HK-2 (cell line): ENCODE data around the gene TMEM18.
A peak's percentile ranks its signal among the peaks of the same experiment; 100 is the strongest.
"Not testable (repeated sequence)": the region's sequence is repeated elsewhere in the genome, so short reads cannot be mapped to it uniquely, and the experiment has no call there.

Experiments
- DNase-seq: peaks from one replicate; pipeline ENCODE4 v3.0.0-alpha.2; 2018; ENCODE audit not compliant: unreplicated experiment

The TMEM18 gene

DNA sequence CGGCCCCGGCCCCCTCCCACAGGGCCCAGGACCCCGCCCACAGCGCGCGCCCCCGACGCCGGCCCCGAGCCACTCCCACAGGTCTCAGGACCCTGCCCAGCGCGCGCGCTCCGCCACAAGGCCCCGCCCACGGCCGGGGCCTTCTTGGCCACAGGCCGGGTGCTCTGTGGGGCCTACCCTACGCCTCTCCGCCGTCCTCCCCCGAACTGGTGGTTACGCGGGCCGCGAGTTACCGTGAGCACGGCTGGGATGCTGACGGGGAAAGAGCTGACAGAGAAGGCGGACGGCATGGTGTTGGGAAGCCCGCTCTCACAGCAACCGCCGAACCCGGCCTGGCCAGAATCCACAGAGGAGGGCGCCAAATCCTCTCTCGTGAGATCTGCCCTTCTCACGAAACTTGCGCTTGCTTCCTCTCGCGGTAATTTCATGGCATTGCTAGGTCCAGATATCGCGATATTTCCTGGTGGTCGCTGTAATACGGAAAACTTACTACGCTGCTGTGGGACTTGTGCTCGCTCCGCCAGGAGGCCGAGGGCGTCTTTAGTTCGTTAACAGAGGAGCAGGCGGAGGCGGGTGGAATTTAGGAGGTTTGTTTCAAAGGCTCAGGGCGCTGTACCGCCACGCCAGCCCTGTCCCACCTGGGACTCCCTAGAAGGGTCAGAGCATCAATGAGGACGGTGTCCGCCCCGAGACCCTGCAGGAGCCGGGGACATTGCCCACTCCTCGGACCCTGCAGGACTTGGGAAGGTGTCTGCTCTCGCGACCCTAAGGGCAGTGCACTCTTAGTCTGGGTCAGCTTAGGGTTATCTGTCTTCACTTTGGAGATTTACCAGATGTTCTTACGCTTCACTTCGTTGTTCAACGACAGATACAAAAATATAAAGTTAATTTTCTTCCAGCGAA is at the start of gene TMEM18:
TMEM18 (minus strand) TSS at position 351 of the 903 bp plus-strand sequence; CDS start at position 290, 61 bp downstream.
- DNase-seq, result peak; percentile 93

GRCh38 chr2:726169-726568 is 49.0 kb upstream of the TMEM18 start:
- no peak for DNase-seq

- no peak for DNase-seq
Observed at GRCh38 chr2:725468-725867, 48.3 kb upstream of the TMEM18 start.

DNA sequence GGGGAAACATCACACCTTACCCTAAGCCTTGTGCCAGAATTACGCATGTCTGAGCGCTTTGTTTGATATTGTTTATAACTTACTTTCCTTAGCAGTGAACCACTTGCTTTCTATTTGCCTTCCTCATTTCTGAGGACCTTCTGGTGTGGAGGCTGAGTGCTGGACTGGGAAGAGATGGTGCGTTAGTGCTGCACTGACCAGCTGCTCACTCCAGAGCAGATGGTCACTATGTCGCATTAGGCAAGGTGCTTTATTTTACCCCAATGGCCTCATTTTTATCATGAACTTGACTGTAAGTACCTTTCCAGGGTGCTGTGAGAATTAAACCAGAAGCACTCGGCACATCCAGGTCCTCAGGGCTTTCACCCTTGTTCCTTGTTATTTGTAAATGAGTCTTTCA is 46.6 kb upstream of the TMEM18 start:
- DNase-seq, result no peak

- no peak for DNase-seq
Observed at GRCh38 chr2:720842-721241, 43.6 kb upstream of the TMEM18 start.

- no peak for DNase-seq
Observed at GRCh38 chr2:719734-720133, 42.5 kb upstream of the TMEM18 start.

GRCh38 chr2:719191-719590 is 42.0 kb upstream of the TMEM18 start:
- DNase-seq, result no peak

- no peak for DNase-seq
Observed at GRCh38 chr2:717661-718060, 40.5 kb upstream of the TMEM18 start.

DNA sequence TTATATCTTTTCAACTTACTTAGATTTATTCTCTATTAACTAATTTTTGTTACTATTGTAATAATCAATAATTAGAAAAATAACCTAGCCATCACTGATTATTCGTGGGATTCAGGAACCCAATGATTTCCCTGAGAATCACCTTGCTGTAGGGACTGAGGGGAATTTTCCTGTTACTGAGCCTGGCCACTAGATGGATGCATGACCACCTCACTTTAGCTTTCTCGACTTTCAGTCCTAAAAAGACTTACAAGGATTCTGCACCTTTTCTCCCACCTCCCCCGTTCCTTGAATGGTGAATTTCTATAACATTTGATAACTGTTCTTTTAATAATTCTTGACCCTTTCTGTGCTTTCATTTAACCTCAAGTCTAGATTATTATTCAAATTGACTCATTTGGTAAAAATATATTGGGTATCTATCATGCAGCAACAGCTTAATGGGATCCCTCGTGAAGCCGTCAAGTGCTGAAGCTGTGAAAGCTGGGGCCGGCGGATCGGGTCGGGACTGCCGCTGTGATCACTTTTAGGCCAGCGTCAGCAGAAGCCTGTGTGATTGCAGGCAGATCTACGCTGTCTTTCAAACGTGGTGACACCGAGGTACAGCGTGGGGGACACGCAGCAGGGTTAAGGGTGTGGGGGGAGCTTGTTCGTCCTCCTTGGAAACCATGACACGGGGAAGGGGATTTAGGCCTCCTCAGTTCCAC is 38.8 kb upstream of the TMEM18 start:
- no peak for DNase-seq

DNA sequence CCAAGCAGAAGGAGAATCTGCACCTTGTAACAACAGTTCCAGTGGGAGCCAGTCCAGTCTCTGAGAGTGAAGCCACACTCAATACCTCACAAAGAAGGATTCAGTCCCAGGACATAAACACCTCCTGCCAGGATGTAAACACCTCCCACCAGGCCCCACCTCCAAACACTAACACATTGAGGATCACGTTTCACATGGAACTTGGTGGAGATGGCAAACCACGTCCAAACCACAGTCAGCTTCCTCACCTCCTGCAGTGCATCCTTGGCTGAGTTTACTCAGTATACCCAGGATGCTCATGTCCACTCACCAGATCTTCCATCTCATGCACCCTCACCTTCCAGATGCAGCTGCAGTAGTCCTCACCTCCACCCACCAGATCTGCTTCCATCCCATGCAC is 37.8 kb upstream of the TMEM18 start:
- no peak for DNase-seq

- peak; percentile 57 for DNase-seq
Observed at GRCh38 chr2:714005-714741, 37.0 kb upstream of the TMEM18 start.

DNA sequence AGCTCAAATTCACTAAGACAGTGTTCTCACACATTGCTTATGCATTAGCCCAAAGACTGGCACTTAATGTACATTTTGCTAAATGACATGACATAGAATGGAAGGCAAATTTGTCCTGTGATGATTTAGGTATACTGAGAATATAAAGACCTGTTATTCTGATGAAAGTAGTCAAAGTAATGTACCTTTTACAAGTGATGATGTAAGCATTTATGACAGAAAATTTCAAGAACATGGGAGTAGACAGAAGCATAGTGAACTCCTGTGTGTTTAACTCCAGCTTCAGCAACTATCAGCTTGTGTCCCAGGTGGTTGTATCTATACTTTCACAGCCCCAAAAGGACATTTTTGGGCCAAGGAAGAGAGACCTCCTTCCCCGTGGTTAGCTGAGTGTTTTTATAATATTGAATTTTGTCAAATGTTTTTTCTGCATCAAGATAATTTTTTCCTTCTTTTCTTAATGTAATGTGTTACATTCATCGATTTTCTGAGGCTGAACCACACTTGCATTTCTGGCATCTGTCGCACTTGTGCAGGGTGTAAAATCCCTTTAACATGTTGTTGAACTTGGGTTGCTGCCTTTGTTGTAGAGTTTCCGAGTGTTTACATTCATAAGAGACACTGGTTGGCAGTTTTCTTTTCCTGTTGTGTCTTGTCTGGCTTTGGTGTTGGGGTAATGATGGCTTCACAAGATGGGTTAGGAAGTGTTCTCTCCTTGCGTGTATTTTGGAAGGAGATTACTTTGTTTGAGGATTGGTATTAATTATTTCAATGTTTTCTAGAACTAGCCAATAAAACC is 33.9 kb upstream of the TMEM18 start:
- no peak for DNase-seq

GRCh38 chr2:709138-709765 is 32.0 kb upstream of the TMEM18 start:
- DNase-seq, result no peak

DNA sequence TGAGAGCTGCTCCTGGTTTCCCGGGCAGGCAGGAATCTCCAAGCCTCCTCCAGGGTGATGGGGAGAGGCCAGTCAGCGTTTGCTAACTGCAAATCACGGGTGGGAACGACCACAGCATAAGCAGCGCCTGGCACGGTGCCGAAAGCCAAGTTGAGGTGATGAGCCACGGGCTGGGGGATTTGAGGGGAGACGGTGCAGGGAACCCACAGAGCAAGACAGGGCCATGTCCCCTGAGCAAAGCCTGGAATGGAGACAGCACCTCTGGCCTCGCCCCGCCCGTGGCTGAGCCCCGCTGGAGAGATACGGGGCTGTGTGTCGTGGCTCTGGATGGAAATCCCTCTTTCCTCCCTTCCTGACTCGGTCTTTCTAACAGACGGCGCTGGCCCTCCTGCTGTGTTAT is 31.5 kb upstream of the TMEM18 start:
- DNase-seq, result no peak

DNA sequence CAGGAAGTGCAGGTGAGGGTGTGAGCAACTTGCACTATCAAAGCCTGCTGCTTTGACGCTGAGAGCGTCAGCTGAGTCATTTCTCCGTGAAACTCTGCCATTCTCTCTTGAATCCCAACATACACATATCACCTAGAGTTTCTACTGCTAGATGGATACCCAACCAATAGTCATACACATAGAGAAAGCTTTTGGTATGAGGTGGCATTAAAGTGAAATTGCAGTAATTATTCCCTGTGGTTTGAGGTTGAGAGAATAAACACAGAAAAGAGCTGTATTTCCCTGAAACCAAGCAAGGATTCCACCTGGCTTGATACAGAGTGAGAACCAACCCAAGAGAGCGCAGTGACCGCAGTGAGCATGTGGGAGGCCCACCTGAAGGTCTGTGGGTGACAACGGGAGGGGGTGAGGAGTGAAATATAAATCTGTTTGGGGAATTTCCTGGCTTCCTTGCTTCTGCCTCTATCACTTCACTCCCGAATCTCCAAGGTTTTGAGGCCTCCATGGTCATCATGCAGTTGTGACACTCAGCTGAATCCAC is 28.8 kb upstream of the TMEM18 start:
- no peak for DNase-seq

DNA sequence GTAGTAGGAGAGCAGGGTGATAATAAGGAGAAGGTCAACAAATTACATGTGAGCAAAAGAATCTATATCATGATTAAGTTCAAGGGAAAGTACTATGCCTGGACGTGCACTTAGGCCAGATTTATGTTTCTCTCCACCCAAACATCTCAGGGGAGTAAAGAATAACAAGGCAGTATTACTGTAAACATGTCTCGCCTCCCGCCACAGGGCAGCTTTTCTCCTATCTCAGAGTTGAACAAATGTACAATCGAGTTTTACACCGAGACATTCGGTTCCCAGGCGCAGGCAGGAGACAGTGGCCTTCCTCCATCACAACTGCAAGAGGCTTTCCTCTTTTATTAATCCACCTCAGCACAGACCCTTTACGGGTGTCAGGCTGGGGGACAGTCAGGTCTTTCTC is 25.6 kb upstream of the TMEM18 start:
- not testable (repeated sequence) for DNase-seq

- DNase-seq, result no peak
Observed at GRCh38 chr2:696999-697627, 19.9 kb upstream of the TMEM18 start.

- DNase-seq, result no peak
Observed at GRCh38 chr2:696463-696862, 19.3 kb upstream of the TMEM18 start.

DNA sequence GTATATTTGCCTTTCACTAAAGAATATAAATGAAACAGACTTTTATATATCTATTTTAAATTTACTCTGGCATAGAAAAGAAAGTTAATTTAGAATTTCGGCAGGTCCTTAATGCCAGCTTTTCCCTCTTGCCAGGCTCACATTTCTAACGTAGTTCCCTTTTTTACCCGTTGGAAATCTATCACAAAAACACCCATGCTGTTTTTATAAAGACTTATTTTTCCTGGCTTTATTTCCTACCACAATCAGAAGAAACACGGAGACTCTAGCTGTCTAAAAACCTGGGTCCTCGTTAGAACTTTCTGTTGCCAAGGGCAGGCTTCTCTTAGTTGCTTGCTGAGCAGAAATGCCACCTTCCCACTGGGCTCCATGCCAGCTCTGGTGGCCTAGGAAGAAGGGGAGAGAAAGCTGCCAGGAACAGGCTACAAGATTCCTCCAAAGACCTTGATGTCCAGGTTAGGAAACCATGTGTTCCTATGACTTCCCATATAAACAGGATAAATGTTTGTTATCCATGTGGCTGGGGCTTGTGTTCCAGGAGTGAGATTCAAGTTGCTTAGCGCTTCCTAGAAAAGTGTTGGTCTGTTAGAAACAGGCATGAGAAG is 17.8 kb upstream of the TMEM18 start:
- DNase-seq, result no peak

DNA sequence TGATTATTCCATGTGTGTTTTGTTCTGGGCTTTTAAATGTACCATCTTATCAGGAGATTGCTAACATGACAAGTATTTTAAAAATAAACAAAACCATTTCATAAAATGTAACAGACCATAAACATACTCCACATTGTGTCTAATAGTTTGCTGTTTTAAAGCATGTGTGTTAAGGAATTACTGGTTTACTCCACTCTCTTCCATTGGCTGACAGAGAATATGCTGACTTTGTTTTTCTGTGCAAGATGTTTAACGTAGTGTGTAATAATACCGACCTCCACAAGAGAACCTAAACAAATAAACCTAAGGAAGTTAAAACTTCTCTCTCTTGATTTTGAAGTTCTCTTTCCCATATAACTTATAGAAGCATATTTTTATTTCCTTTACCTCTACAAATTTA is 17.0 kb upstream of the TMEM18 start:
- no peak for DNase-seq
